Endothelial cell of coronary artery (primary cell): ENCODE measurements around the gene TNFRSF21. TPM values are rescaled to one million over a fixed set of nuclear protein-coding genes. Genes with fewer than 3 reads are reported as not detected.

Source experiments
- total RNA-seq: library from RNA; depleted of rRNA; stranded (reverse); fragments of >200 nt; gene quantifications from 2 replicates; pipeline ENCODE4 v1.2.3, GENCODE V29; 2014

TNFRSF21 gene
- 18.0 and 19.8 TPM in 2 replicates for total RNA-seq

GRCh38 chr6:47309291-47310130, at the start of gene TNFRSF21:
Gene TNFRSF21 (minus strand): TSS chr6:47309905. CDS start chr6:47309511, 394 bp downstream.

Other genes starting within 250 kb of the TNFRSF21 start
- gene CD2AP, start 167.9 kb upstream of the TNFRSF21 start, total RNA-seq = 28.2 and 32.2 TPM in 2 replicates